Measurements from ENCODE around the gene HS2ST1. TPM values are rescaled to one million over a fixed set of nuclear protein-coding genes. Genes with fewer than 3 reads are reported as not detected.
"Not testable (repeated sequence)": the region's sequence is repeated elsewhere in the genome, so short reads cannot be mapped to it uniquely, and the experiment has no call there.

The HS2ST1 gene
- total RNA-seq, 2 experiments from 2014 or later: 13.9 to 17.0 TPM

DNA sequence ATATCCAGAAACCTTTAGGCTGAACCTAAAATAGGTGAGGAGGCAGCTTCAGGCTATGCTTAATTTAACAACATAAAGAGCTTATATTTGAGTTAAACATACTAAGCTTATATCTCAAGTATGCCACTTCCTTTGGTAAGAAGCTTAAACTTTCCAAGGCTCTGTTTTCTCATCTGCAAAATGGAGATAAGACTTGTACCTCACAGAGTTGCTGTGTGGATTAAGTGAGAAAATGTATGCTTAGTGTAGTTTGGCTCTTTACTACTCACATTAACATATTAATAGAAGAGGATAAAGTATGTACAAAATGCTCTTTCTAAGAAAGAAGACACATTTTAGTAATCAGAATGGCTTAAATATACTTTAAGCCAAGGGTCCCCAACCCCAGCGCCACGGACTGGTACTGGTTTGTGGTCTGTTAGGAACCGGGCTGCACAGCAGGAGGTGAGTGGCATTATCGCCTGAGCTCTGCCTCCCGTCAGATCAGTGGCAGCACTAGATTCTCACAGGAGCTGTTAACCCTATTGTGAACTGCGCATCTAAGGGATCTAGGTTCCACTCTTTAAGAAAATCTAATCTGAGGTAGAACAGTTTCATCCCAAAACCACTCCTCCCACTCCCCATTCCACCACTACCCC, 77.2 kb downstream of the HS2ST1 start:
- no peak overlapping the region for H3K4me3 Mint-ChIP-seq
- DNase-seq: no peak
- no peak for ATAC-seq
- no peaks in the 10 kb centered on the region for H3K9me3 Mint-ChIP-seq (ENCODE audit: low read depth)
- CTCF ChIA-PET: no interaction called here
- peaks cover 1% of the 10 kb centered on the region for H3K36me3 Mint-ChIP-seq
- no peaks in the 10 kb centered on the region for H3K27me3 Mint-ChIP-seq
- peaks cover 4% of the 10 kb centered on the region for H3K4me1 Mint-ChIP-seq
- H3K27ac Mint-ChIP-seq: no peak overlapping the region

DNA sequence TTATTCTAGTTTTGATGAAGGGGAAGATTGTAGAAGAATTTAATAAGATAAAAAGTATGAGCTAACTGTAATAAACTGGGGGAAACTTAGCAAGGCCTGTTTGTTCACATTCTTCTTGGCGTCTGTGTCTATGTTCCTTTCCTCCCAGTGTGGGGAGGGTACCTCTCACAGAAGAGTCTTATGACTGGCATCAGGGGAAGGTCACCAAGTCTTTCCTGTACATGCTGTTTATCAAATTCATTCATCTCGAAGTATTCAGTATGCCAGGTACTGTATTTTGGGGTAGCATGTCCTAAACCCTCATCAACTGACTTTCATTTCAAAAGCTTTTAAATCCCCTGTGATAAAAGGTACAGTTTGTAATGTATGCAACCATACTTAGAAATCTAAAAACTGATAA, 78.4 kb downstream of the HS2ST1 start:
- Mint-ChIP-seq H3K9me3 (ENCODE audit: low read depth) (no peaks in the 10 kb centered on the region), H3K4me3 (no peak overlapping the region), H3K36me3 (peaks cover 1% of the 10 kb centered on the region), H3K27ac (no peak overlapping the region), H3K27me3 (no peaks in the 10 kb centered on the region), H3K4me1 (peaks cover 1% of the 10 kb centered on the region)
- CTCF ChIA-PET: no interaction called here
- DNase-seq: no peak
- no peak for ATAC-seq

DNA sequence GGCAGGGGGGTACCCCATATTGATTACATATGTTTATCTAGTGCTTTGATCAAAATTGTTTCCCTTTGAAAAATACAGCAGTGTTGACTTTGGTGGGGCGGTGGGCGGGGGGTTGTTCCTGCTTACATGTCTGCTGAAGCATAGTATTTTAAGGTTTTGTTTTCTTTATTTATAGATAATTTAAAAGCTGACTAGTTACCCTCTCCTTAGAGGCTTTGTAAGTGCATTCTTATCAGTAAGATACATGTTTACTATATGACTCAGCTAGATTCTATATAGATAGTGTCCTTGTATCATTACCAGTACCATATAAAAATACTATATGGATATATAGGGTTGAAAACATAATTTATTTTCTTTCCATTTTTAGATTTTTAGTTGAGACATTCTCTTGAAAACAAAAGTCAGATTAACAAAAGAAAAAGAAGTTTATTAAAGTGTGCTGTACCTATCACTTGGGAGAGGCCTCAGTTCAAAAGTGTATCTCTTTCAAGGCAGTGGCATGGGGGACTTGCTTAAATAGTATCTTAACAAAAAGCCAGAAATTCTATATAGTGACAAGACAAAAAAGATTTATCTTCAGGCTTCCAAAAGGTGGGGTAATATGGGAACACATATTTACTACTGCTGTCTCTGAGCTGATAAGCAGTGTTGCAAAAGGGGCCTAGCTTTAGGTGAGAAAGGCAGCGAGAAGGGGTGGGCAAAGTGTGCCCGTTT, 79.0 kb downstream of the HS2ST1 start:
- H3K27me3 Mint-ChIP-seq: no peaks in the 10 kb centered on the region
- peaks cover 1% of the 10 kb centered on the region for H3K36me3 Mint-ChIP-seq
- H3K27ac Mint-ChIP-seq: no peak overlapping the region
- peaks cover 1% of the 10 kb centered on the region for H3K4me1 Mint-ChIP-seq
- H3K4me3 Mint-ChIP-seq: no peak overlapping the region
- ATAC-seq (no peak), DNase-seq (no peak)
- CTCF ChIA-PET: interaction anchor here (0.8 kb wide), 1 partner anchor 16 kb away, joined by 3 read pairs; no protein-coding TSS in a partner anchor
- H3K9me3 Mint-ChIP-seq (ENCODE audit: low read depth): no peaks in the 10 kb centered on the region

DNA sequence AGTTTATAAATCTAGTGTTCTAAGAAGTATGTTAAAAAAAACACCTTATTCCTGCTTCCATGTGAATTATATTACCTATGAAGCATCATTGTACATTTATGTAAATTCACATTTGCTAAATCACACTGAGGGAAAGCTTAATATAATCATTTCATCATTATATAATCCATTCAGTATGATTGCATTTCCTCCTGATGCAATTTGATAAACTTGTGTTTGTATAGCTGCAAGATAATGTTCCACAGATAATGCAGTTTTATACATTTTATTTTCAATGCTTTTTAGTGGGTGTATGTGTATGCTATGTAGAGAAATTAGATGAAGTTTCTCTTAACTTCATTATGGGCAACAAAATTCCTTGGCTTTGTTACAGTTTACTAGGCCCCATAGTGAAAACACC, 79.6 kb downstream of the HS2ST1 start:
- H3K4me3 Mint-ChIP-seq: no peak overlapping the region
- no peak for ATAC-seq
- H3K27me3 Mint-ChIP-seq: no peaks in the 10 kb centered on the region
- no peaks in the 10 kb centered on the region for H3K9me3 Mint-ChIP-seq (ENCODE audit: low read depth)
- H3K36me3 Mint-ChIP-seq: peaks cover 1% of the 10 kb centered on the region
- no peak overlapping the region for H3K27ac Mint-ChIP-seq
- CTCF ChIA-PET: interaction anchor here (0.8 kb wide), 1 partner anchor 16 kb away, joined by 3 read pairs; no protein-coding TSS in a partner anchor
- peaks cover 1% of the 10 kb centered on the region for H3K4me1 Mint-ChIP-seq
- no peak for DNase-seq

DNA sequence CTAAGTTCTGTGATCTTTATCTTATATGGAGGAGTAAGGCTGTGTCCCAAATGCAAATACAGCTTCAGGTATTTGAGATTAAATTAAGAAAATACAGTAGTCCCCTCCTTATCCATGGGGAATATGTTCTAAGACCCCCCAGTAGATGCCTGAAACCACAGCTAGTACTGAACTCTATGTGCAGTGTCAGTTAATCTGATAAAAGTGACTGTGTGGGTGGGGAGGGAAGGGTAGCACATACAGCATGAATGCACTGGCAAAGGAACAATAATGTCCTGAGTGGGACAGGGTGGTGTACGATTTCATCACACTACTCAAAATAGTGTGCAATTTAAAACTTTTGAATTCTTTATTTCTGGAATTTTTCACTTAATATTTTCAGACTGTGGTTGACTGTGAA, 83.1 kb downstream of the HS2ST1 start:
- H3K27me3 Mint-ChIP-seq: no peaks in the 10 kb centered on the region
- no peak overlapping the region for H3K27ac Mint-ChIP-seq
- CTCF ChIA-PET: no interaction called here
- H3K4me3 Mint-ChIP-seq: no peak overlapping the region
- H3K4me1 Mint-ChIP-seq: peaks cover 1% of the 10 kb centered on the region
- no peaks in the 10 kb centered on the region for H3K9me3 Mint-ChIP-seq (ENCODE audit: low read depth)
- peaks cover 4% of the 10 kb centered on the region for H3K36me3 Mint-ChIP-seq
- no peak for DNase-seq
- no peak for ATAC-seq

GRCh38 chr1:86998280-86998679, 83.8 kb downstream of the HS2ST1 start:
- no peaks in the 10 kb centered on the region for H3K4me1 Mint-ChIP-seq
- no peak for DNase-seq
- CTCF ChIA-PET: no interaction called here

GRCh38 chr1:86998727-86999126, 84.3 kb downstream of the HS2ST1 start:
- no peaks in the 10 kb centered on the region for H3K9me3 Mint-ChIP-seq (ENCODE audit: low read depth)
- CTCF ChIA-PET: no interaction called here

More at GRCh38 chr1:86998280-86998679, 83.8 kb downstream of the HS2ST1 start:
- Mint-ChIP-seq H3K27me3 (no peaks in the 10 kb centered on the region), H3K4me3 (no peak overlapping the region), H3K36me3 (peaks cover 4% of the 10 kb centered on the region), H3K27ac (no peak overlapping the region), H3K9me3 (ENCODE audit: low read depth) (no peaks in the 10 kb centered on the region)
- no peak for ATAC-seq

GRCh38 chr1:87000460-87000859, 86.0 kb downstream of the HS2ST1 start:
- CTCF ChIA-PET: no interaction called here
- DNase-seq (no peak), ATAC-seq (no peak)
- Mint-ChIP-seq H3K27ac (no peak overlapping the region), H3K4me3 (no peak overlapping the region), H3K27me3 (no peaks in the 10 kb centered on the region), H3K9me3 (ENCODE audit: low read depth) (no peaks in the 10 kb centered on the region), H3K36me3 (peaks cover 4% of the 10 kb centered on the region), H3K4me1 (no peaks in the 10 kb centered on the region)

More at GRCh38 chr1:86998727-86999126, 84.3 kb downstream of the HS2ST1 start:
- H3K36me3 Mint-ChIP-seq: peaks cover 4% of the 10 kb centered on the region
- no peaks in the 10 kb centered on the region for H3K4me1 Mint-ChIP-seq
- no peaks in the 10 kb centered on the region for H3K27me3 Mint-ChIP-seq
- H3K4me3 Mint-ChIP-seq: no peak overlapping the region
- ATAC-seq (no peak), DNase-seq (no peak)
- no peak overlapping the region for H3K27ac Mint-ChIP-seq

DNA sequence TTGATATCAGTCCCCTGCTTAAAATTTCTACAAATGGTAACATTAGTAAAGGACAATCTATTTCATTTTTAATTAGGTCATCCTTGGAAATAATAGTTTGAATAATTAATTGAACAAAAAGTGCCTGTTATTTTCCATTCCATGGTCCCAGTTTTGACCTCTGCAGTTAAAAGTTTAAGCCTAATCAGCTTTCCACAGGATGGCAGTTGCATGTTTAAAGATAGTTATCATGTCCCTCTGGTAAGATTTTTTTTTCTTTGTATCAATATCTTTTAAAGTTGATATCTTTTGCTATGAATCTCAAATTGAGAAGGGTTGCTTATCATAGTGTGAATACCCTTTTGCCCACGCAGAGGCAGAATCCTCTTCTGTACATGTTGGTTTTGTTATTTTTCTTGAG, 90.4 kb downstream of the HS2ST1 start:
- Mint-ChIP-seq H3K4me3 (no peak overlapping the region), H3K27ac (no peak overlapping the region), H3K4me1 (no peaks in the 10 kb centered on the region), H3K36me3 (no peaks in the 10 kb centered on the region), H3K27me3 (no peaks in the 10 kb centered on the region), H3K9me3 (ENCODE audit: low read depth) (no peaks in the 10 kb centered on the region)
- CTCF ChIA-PET: no interaction called here
- no peak for ATAC-seq
- DNase-seq: no peak

- peaks cover 7% of the 10 kb centered on the region for H3K9me3 Mint-ChIP-seq (ENCODE audit: low read depth)
- peaks cover 7% of the 10 kb centered on the region for H3K36me3 Mint-ChIP-seq
- DNase-seq: no peak
- CTCF ChIA-PET: no interaction called here
- no peak for ATAC-seq
- no peak overlapping the region for H3K27ac Mint-ChIP-seq
- H3K27me3 Mint-ChIP-seq: no peaks in the 10 kb centered on the region
- no peak overlapping the region for H3K4me3 Mint-ChIP-seq
- H3K4me1 Mint-ChIP-seq: no peaks in the 10 kb centered on the region
Measured at GRCh38 chr1:87007323-87007722, 92.9 kb downstream of the HS2ST1 start.

- Mint-ChIP-seq H3K36me3 (peaks cover 24% of the 10 kb centered on the region), H3K9me3 (ENCODE audit: low read depth) (peaks cover 16% of the 10 kb centered on the region)
- ATAC-seq, CTCF ChIA-PET, DNase-seq, H3K27me3 Mint-ChIP-seq, H3K4me1 Mint-ChIP-seq, H3K27ac Mint-ChIP-seq, H3K4me3 Mint-ChIP-seq: not testable (repeated sequence)
Measured at GRCh38 chr1:87013385-87013784, 99.0 kb downstream of the HS2ST1 start.

DNA sequence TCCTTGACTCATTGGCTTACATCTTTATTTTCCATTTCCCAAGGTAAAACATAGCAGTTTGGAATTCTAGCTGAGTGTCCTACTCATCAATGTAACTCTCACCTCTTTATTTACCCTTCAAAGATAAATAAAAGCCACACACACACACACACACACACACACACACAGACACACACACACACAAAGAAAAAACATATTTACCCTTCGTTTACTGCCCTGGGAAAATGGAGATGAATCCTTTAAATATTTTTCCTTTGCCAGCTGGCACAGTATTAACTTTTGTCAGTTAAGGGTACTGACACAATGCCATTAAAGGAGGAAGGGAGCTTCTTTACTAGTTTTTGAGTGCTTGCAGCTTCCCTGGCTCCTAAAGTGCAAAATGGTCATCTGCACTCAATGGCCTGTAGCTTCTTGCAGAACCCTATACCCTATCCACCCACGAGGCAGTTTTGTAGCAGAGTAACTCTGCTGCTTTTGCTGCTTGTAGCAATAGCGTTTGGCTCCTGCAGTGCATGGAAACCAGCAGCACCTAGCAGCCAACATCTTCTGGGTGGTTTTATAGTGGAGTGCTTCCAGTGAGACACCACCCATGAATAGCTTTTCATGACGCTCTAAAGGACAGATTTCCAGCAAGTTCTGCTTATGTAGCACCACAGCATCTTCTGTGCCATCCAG, 103.7 kb downstream of the HS2ST1 start:
- Mint-ChIP-seq H3K4me1 (no peaks in the 10 kb centered on the region), H3K36me3 (peaks cover 14% of the 10 kb centered on the region), H3K27ac (no peak overlapping the region), H3K9me3 (ENCODE audit: low read depth) (peaks cover 6% of the 10 kb centered on the region), H3K27me3 (no peaks in the 10 kb centered on the region), H3K4me3 (no peak overlapping the region)
- DNase-seq: no peak
- CTCF ChIA-PET: no interaction called here
- ATAC-seq: no peak

- CTCF ChIA-PET: no interaction called here
- Mint-ChIP-seq H3K9me3 (ENCODE audit: low read depth) (no peaks in the 10 kb centered on the region), H3K27ac (no peak overlapping the region)
Measured at GRCh38 chr1:87023326-87023725, 108.9 kb downstream of the HS2ST1 start.

More at GRCh38 chr1:87023326-87023725, 108.9 kb downstream of the HS2ST1 start:
- no peak for DNase-seq
- H3K27me3 Mint-ChIP-seq: no peaks in the 10 kb centered on the region
- H3K4me1 Mint-ChIP-seq: peaks cover 2% of the 10 kb centered on the region
- H3K36me3 Mint-ChIP-seq: no peaks in the 10 kb centered on the region
- no peak overlapping the region for H3K4me3 Mint-ChIP-seq
- no peak for ATAC-seq
